ENCODE results near the gene TSPAN16.

DNA sequence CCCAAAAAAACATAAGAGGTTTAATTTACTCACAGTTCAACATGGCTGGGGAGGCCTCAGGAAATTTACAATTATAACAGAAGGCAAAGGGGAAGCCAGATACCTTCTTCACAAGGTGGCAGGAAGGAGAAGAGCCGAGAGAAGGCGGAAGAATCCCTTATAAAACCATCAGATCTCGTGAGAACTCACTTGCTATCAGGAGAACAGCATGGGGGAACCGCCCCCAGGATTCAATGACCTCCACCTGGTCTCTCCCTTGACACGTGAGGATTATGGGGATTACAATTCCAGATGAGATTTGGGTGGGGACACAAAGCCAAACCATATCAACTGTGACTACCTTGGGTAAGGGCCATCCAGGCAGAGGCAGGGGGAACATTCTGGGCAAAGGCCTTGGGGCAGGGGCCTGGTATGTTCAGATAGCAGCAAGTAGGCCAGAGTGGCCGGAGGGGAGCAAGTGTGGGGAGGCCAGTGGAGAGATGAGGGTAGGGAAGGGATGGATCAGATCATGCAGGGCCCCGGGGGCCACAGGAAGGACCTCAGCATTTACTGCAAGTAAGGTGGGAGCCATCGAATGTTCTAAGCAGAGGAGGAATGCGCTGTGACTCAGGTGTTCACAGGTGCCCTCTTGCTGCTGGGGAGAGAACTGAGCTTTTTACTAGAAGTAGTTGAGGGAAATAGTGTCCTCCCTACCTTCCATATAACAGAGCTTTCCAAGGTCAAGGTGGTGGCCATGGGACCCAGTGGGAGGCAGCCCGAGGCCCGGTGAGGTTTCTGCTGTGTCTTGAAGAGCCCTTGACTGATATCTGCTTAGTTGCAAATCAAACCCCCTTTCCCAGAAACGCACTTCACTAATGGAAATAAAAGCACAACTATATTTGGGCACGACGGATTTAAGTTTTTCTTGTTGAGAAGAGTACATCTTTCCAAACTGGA, 25.5 kb downstream of the TSPAN16 start:
- TF ChIP-seq GATA2 (IDR thresholded peaks at IDR 0.05; ENCODE audit: low read depth, low read length) (no peak), GATA3 (IDR thresholded peaks at IDR 0.05; ENCODE audit: low read depth, low read length) (no peak)

All from SH-SY5Y (cell line).